ENCODE data around the gene DPP9.
"Not testable (repeated sequence)": the region's sequence is repeated elsewhere in the genome, so short reads cannot be mapped to it uniquely, and the experiment has no call there.

DPP9 gene

DNA sequence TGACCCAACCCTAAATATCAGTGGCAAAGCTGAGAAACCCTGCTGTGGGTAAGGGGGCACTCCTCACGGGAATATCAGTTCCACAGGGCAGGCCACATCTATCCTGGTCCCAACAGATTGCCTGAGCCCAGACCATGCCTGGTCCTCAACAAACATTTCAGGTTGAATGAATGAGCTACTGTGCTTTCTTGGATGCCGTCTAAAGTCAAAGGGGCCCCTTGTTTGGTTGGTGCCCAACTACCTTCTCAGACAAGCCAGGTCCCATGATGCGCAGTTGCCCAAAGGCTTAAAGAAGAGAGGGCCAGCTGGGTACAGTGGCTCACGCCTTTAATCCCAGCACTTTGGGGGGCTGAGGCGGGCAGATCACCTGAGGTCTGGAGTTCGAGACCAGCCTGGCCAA is 2.4 kb downstream of the DPP9 start:
- Histone ChIP-seq H3K27ac (ENCODE audit: low read depth, low read length) (no peak overlapping the region), H3K36me3 (ENCODE audit: control insufficient read depth in 1 of 2, insufficient read depth in 2 of 2, low read length in 2 of 2) (peaks cover 37 to 49% of the 10 kb centered on the region in 2 donors), H3K4me3 (ENCODE audit: low read depth in 1 of 2, low read length in 2 of 2) (no peak overlapping the region), H3K9me3 (ENCODE audit: control insufficient read depth in 1 of 2, low read length in 2 of 2) (no peaks in the 10 kb centered on the region), H3K9ac (ENCODE audit: low read depth in 1 of 2, low read length in 2 of 2) (no peak overlapping the region), H3K4me1 (ENCODE audit: control insufficient read depth in 1 of 2, insufficient read depth in 2 of 2, low read length in 2 of 2) (peaks cover 14 to 20% of the 10 kb centered on the region in 2 donors), H3K27me3 (ENCODE audit: control insufficient read depth in 1 of 2, insufficient read depth in 2 of 2, low read length in 2 of 2) (no peaks in the 10 kb centered on the region)

DNA sequence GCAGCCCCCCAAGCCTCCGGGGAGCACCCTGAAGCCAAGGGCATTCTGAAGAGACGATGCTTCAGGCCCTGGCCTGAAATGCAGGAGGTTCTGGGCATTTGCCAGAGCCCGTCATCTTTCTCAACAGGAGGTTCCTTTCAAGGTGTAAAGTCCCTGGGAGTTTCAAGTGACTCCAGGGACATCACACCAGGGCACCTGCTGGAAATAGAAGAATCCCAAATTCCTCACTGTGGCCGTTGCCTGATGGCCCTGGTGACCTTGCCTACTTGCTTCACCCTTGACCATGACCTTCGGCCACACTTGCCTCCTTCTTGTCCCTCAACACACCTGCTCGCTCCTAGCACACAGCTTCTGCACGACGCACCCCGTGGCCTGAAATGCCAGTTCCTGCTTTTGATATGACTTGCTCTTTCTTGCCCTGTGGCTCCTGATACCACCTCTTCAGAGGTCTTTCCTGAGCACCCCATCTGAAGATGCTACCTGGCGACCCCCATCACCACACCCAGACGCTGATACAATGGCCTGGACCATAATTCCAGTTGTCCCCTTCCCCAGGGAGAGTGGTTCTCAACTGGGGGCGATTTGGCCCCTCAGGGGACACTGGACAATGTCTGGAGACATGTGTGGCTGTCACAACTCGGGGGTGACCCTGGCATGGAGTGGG is 3.5 kb downstream of the DPP9 start:
- Histone ChIP-seq H3K9ac (ENCODE audit: low read depth in 1 of 2, low read length in 2 of 2) (no peak overlapping the region), H3K9me3 (ENCODE audit: control insufficient read depth in 1 of 2, low read length in 2 of 2) (no peaks in the 10 kb centered on the region), H3K4me3 (ENCODE audit: low read depth in 1 of 2, low read length in 2 of 2) (no peak overlapping the region), H3K36me3 (ENCODE audit: control insufficient read depth in 1 of 2, insufficient read depth in 2 of 2, low read length in 2 of 2) (peaks cover 43 to 58% of the 10 kb centered on the region in 2 donors), H3K27ac (ENCODE audit: low read depth, low read length) (no peak overlapping the region), H3K27me3 (ENCODE audit: control insufficient read depth in 1 of 2, insufficient read depth in 2 of 2, low read length in 2 of 2) (no peaks in the 10 kb centered on the region), H3K4me1 (ENCODE audit: control insufficient read depth in 1 of 2, insufficient read depth in 2 of 2, low read length in 2 of 2) (peaks cover 14 to 20% of the 10 kb centered on the region in 2 donors)

DNA sequence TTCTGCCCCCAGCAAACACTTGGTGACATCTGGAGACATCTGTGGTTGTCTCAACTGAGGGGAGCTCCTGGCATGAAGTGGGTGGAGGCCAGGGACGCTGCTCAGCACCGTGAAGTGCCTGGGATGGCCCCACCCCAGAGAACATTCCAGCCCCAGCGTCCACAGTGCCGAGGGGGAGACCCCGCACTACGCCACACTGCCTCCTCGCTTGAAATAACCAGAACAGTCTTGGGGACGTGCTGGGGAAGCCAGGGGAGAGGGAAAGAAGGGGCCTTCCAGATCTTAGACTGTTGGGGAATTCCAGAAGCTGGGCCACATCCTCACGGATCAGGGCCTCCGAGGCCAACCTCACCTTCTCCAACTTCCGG is 4.2 kb downstream of the DPP9 start:
- Histone ChIP-seq H3K27ac (ENCODE audit: low read depth, low read length) (no peak overlapping the region), H3K9me3 (ENCODE audit: control insufficient read depth in 1 of 2, low read length in 2 of 2) (no peaks in the 10 kb centered on the region), H3K4me3 (ENCODE audit: low read depth in 1 of 2, low read length in 2 of 2) (no peak overlapping the region), H3K9ac (ENCODE audit: low read depth in 1 of 2, low read length in 2 of 2) (no peak overlapping the region), H3K4me1 (ENCODE audit: control insufficient read depth in 1 of 2, insufficient read depth in 2 of 2, low read length in 2 of 2) (peaks cover 16 to 20% of the 10 kb centered on the region in 2 donors), H3K36me3 (ENCODE audit: control insufficient read depth in 1 of 2, insufficient read depth in 2 of 2, low read length in 2 of 2) (peaks cover 43 to 63% of the 10 kb centered on the region in 2 donors), H3K27me3 (ENCODE audit: control insufficient read depth in 1 of 2, insufficient read depth in 2 of 2, low read length in 2 of 2) (no peaks in the 10 kb centered on the region)

DNA sequence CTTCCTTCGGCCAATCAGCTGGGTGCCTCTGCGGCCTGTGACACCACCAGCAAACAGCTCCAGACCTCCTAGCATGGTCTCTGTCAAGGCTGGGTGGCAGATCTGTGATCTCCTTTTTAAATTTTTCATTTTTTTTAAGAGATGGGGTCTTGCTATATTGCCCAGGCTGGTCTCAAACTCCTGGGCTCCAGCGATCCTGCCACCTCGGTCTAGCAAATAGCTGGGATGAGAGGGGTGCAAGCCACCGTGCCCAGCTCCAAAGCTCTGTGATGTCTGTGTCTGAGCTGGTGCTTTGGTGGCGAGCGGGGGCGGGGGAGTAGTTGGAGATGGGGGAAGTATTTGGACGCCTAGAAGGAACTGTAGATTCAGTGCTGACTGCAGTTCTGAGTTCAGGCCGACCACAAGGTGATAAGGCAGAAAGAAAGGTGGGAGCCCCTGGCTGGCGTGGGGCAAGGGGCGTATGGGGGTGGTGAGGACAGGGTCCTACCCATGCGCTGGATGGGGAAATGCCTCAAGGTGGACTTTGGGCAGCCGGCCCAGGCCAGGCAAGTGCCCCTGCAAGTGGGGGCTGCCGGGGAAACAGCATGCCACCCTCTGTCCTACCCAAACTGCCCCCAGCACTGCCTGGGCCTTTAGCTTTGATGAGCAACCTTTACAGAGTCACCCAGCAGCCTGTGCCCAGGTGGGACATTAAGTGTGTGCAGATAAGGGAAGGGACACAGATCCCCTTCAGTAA is 5.5 kb downstream of the DPP9 start:
- H3K9me3 ChIP-seq (ENCODE audit: control insufficient read depth in 1 of 2, low read length in 2 of 2), result no peaks in the 10 kb centered on the region
- no peak overlapping the region for H3K4me3 ChIP-seq (ENCODE audit: low read depth in 1 of 2, low read length in 2 of 2)
- no peaks in the 10 kb centered on the region for H3K27me3 ChIP-seq (ENCODE audit: control insufficient read depth in 1 of 2, insufficient read depth in 2 of 2, low read length in 2 of 2)
- H3K36me3 ChIP-seq (ENCODE audit: control insufficient read depth in 1 of 2, insufficient read depth in 2 of 2, low read length in 2 of 2), result peaks cover 43 to 76% of the 10 kb centered on the region in 2 donors
- no peak overlapping the region for H3K9ac ChIP-seq (ENCODE audit: low read depth in 1 of 2, low read length in 2 of 2)
- H3K27ac ChIP-seq (ENCODE audit: low read depth, low read length), result no peak overlapping the region
- peaks cover 19 to 31% of the 10 kb centered on the region in 2 donors for H3K4me1 ChIP-seq (ENCODE audit: control insufficient read depth in 1 of 2, insufficient read depth in 2 of 2, low read length in 2 of 2)

DNA sequence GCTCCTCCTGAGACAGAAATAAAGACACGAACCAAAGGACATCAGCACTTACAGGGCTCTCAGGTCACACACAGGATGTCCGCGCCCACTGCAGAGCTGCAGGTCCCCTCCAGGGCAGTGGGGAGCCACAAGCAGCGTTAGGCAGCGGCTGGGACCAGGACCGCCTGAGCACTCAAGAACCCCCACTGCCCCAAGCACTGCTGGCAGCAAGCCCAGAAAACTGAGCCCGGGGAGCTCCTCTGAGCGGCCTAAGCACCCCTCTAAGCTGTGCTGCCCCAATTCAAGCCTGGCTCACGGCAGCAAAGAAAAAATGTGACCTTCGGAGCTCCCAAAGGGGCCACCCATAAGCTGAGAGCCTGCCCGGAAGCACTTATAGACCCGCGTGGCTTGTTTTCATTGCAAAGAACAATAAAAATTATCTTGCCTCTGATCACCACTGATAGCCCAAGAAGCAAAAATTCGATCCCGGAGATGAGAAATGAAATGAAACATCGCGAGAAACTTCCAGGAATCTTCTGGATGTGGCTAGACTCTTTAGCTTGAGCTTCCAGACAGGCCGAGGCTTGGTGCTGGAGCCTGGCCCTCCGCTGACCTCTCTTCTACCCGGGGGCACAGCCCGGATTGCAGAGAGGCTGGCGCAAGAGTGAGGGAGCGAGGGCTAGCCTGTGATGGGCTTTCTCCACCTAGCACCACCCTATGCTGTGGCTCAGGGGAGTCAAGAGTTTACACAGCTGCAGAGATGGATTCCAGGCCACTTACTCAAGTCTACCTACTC is 6.3 kb downstream of the DPP9 start:
- peaks cover 16 to 31% of the 10 kb centered on the region in 2 donors for H3K4me1 ChIP-seq (ENCODE audit: control insufficient read depth in 1 of 2, insufficient read depth in 2 of 2, low read length in 2 of 2)
- no peaks in the 10 kb centered on the region for H3K27me3 ChIP-seq (ENCODE audit: control insufficient read depth in 1 of 2, insufficient read depth in 2 of 2, low read length in 2 of 2)
- no peak overlapping the region for H3K27ac ChIP-seq (ENCODE audit: low read depth, low read length)
- peaks cover 49 to 83% of the 10 kb centered on the region in 2 donors for H3K36me3 ChIP-seq (ENCODE audit: control insufficient read depth in 1 of 2, insufficient read depth in 2 of 2, low read length in 2 of 2)
- H3K9ac ChIP-seq (ENCODE audit: low read depth in 1 of 2, low read length in 2 of 2), result no peak overlapping the region
- no peak overlapping the region for H3K4me3 ChIP-seq (ENCODE audit: low read depth in 1 of 2, low read length in 2 of 2)
- no peaks in the 10 kb centered on the region for H3K9me3 ChIP-seq (ENCODE audit: control insufficient read depth in 1 of 2, low read length in 2 of 2)

DNA sequence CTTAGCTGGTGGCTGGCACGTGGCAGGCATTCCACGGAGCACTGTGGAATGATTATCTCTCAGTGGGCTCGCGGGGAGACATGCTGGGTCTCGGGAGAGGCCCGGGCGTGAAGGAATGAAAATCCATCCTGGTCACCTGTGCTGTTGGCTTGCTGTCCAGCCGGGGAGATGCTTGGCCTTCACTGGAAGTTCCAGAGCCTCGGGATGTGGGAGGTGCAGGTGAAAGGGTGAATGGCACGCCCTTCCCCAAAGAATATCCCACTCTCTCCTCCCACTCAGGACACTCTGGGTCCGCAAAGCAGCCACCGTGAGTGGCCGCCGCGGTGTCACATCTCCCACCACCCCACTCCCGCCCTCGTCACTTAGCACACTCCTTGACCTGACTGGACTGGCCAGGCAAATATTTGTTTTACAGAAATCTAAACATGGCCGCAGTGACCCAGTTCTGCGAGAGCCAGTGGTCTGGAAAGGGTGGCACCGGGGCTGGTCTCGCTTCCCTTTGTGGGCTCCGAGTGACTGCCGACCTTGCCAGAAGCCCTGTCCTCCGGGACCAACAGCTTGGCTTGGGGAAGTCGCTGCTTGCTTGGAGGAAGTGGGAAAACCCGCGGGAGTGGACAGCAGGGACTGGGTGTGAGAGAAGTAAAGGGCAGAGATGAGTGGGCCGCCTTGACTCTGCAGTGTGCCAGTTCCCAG is 8.0 kb downstream of the DPP9 start:
- H3K27ac ChIP-seq (ENCODE audit: low read depth, low read length), result no peak overlapping the region
- no peak overlapping the region for H3K4me3 ChIP-seq (ENCODE audit: low read depth in 1 of 2, low read length in 2 of 2)
- H3K9ac ChIP-seq (ENCODE audit: low read depth in 1 of 2, low read length in 2 of 2), result no peak overlapping the region
- H3K4me1 ChIP-seq (ENCODE audit: control insufficient read depth in 1 of 2, insufficient read depth in 2 of 2, low read length in 2 of 2), result peaks cover 8 to 22% of the 10 kb centered on the region in 2 donors
- H3K36me3 ChIP-seq (ENCODE audit: control insufficient read depth in 1 of 2, insufficient read depth in 2 of 2, low read length in 2 of 2), result peaks cover 48 to 88% of the 10 kb centered on the region in 2 donors
- no peaks in the 10 kb centered on the region for H3K27me3 ChIP-seq (ENCODE audit: control insufficient read depth in 1 of 2, insufficient read depth in 2 of 2, low read length in 2 of 2)
- no peaks in the 10 kb centered on the region for H3K9me3 ChIP-seq (ENCODE audit: control insufficient read depth in 1 of 2, low read length in 2 of 2)

DNA sequence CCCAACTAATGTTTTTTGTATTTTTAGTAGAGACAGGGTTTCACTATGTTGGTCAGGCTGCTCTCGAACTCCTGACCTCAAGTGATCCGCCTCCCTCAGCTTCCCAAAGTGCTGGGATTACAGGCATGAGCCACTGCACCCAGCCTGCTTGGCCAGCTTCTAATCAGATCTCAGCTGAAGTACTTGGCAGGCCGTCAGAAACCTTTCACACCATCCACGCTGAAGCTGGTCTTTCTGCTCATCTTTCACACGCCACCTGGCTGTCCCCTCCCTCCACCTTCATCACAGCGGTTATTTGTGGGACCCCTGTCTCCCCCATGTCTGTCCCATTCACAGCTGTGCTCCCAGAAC is 8.5 kb downstream of the DPP9 start:
- not testable (repeated sequence) for H3K27me3 ChIP-seq (ENCODE audit: control insufficient read depth in 1 of 2, insufficient read depth in 2 of 2, low read length in 2 of 2); H3K4me3 ChIP-seq (ENCODE audit: low read depth in 1 of 2, low read length in 2 of 2); H3K27ac ChIP-seq (ENCODE audit: low read depth, low read length); H3K9me3 ChIP-seq (ENCODE audit: control insufficient read depth in 1 of 2, low read length in 2 of 2); H3K9ac ChIP-seq (ENCODE audit: low read depth in 1 of 2, low read length in 2 of 2)
- H3K4me1 ChIP-seq (ENCODE audit: control insufficient read depth in 1 of 2, insufficient read depth in 2 of 2, low read length in 2 of 2), result peaks cover 8 to 19% of the 10 kb centered on the region in 2 donors
- H3K36me3 ChIP-seq (ENCODE audit: control insufficient read depth in 1 of 2, insufficient read depth in 2 of 2, low read length in 2 of 2), result peaks cover 44 to 88% of the 10 kb centered on the region in 2 donors

DNA sequence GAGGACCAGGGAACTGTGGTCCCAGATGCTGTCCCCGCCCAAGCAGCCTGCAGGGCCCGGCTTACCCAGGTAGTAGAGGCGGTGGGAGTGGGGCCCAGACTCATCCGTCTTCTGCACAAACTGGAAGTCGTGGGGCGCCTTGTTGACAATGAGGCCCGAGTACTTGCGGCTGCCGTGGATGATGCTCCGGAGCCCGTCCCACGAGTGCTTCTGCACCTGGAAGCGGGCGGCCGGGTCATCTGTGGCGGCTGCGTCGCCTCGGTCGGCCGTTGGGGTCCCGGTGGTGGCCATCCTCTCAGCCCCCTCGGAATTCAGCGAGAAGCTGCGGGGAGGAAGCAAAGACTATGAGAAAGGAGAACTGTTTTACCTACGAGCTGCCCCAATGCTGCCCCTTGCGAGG is 9.6 kb downstream of the DPP9 start:
- Histone ChIP-seq H3K4me3 (ENCODE audit: low read depth in 1 of 2, low read length in 2 of 2) (no peak overlapping the region), H3K36me3 (ENCODE audit: control insufficient read depth in 1 of 2, insufficient read depth in 2 of 2, low read length in 2 of 2) (peaks cover 39 to 89% of the 10 kb centered on the region in 2 donors), H3K9ac (ENCODE audit: low read depth in 1 of 2, low read length in 2 of 2) (no peak overlapping the region), H3K9me3 (ENCODE audit: control insufficient read depth in 1 of 2, low read length in 2 of 2) (no peaks in the 10 kb centered on the region), H3K4me1 (ENCODE audit: control insufficient read depth in 1 of 2, insufficient read depth in 2 of 2, low read length in 2 of 2) (peaks cover 8 to 23% of the 10 kb centered on the region in 2 donors), H3K27ac (ENCODE audit: low read depth, low read length) (no peak overlapping the region), H3K27me3 (ENCODE audit: control insufficient read depth in 1 of 2, insufficient read depth in 2 of 2, low read length in 2 of 2) (no peaks in the 10 kb centered on the region)

DNA sequence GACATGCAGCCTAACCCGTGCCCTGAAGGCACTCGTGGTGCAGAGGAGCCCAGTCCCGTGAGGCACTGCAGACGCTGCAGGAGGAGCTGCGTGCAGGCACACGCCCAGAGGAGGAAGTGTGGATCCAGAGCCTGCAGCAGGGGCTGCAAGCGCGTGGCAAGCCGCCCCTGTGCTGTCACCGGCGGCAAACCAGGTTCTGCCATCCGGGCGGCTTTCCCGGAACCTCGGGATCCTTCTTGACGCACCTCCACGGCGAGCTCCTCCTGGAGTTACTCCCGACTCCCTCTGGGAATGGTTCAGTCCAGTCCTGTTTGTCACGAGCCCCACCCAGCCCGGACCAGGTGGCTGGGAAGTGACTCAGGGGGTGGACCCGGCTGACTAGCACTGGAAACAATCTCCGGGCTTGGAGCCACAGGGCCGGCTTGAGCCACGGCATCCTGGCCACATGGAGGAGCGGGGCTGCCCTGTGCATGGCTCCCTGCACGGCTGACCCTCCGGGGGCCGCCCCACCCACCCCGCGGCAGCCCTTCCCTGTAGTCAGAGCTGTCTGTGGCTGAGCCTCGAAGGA is 10.2 kb downstream of the DPP9 start:
- no peaks in the 10 kb centered on the region for H3K27me3 ChIP-seq (ENCODE audit: control insufficient read depth in 1 of 2, insufficient read depth in 2 of 2, low read length in 2 of 2)
- H3K9me3 ChIP-seq (ENCODE audit: control insufficient read depth in 1 of 2, low read length in 2 of 2), result no peaks in the 10 kb centered on the region
- H3K9ac ChIP-seq (ENCODE audit: low read depth in 1 of 2, low read length in 2 of 2), result peak overlapping the region; percentile 27 to 51
- H3K36me3 ChIP-seq (ENCODE audit: control insufficient read depth in 1 of 2, insufficient read depth in 2 of 2, low read length in 2 of 2), result peaks cover 34 to 86% of the 10 kb centered on the region in 2 donors
- H3K4me1 ChIP-seq (ENCODE audit: control insufficient read depth in 1 of 2, insufficient read depth in 2 of 2, low read length in 2 of 2), result peaks cover 8 to 23% of the 10 kb centered on the region in 2 donors
- peak overlapping the region; percentile 57 for H3K27ac ChIP-seq (ENCODE audit: low read depth, low read length)
- peak overlapping the region in 1 of 2 donors; percentile 2 for H3K4me3 ChIP-seq (ENCODE audit: low read depth in 1 of 2, low read length in 2 of 2)

Data from duodenal mucosa (tissue), 2 donors.